Measurements from ENCODE around the gene GRAMD4.
"Not testable (repeated sequence)": the region's sequence is repeated elsewhere in the genome, so short reads cannot be mapped to it uniquely, and the experiment has no call there.

The GRAMD4 gene

DNA sequence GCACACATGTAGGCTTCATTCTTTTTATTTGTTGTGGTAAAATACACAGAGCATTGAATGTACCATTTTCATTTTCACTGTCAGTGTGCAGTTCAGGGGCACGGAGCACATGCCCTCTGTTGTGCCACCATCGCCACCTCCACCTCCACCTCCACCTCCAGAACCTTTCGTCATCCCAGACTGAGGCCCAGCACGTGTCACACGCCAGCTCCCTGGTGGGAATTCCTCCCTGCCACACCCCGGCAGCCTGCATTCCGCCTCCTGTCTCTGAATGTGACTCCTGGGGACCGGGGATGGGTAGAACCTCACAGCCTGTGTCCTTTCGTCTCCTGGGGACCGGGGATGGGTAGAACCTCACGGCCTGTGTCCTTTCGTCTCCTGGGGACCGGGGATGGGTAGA, 10.9 kb downstream of the GRAMD4 start:
- TF ChIP-seq, protein P1, sequence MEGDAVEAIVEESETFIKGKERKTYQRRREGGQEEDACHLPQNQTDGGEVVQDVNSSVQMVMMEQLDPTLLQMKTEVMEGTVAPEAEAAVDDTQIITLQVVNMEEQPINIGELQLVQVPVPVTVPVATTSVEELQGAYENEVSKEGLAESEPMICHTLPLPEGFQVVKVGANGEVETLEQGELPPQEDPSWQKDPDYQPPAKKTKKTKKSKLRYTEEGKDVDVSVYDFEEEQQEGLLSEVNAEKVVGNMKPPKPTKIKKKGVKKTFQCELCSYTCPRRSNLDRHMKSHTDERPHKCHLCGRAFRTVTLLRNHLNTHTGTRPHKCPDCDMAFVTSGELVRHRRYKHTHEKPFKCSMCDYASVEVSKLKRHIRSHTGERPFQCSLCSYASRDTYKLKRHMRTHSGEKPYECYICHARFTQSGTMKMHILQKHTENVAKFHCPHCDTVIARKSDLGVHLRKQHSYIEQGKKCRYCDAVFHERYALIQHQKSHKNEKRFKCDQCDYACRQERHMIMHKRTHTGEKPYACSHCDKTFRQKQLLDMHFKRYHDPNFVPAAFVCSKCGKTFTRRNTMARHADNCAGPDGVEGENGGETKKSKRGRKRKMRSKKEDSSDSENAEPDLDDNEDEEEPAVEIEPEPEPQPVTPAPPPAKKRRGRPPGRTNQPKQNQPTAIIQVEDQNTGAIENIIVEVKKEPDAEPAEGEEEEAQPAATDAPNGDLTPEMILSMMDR (IDR thresholded peaks at IDR 0.05; ENCODE audit: insufficient read depth, missing control alignments), result no peak
- FAIRE-seq (no peak), DNase-seq (ENCODE audit: insufficient read length, low spot score) (no peak)

DNA sequence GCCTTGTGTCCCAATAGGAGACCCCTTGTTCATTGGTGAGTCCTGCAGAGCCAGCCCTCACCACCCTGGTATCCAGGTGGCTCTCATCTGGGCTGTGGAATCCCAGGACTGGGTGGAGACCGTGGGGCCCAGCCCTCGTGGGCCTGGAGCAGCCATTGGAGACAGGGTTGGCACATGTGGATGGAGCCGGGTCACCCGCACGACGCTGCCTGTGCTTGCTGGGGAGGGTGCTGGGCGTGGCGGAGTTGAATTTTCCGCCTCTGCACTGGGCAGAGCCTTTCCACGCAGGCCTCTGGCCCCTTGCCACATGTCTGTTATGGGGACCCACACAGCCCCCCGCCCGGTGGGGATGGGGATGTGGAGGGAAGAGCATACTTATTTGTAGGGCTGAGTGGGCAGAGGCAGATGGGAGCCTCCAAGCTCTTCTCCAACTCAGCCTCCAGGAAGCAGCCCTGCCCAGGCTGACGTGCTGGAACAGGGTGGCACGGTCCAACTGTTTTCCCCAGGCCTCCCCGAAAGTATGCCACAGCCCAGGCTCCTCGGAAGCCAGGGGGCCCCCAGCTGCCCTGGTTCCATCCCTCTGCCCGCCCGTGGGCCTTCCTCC, 12.6 kb downstream of the GRAMD4 start:
- TF ChIP-seq, protein P1 (IDR thresholded peaks at IDR 0.05; ENCODE audit: insufficient read depth, missing control alignments), result no peak
- no peak for DNase-seq (ENCODE audit: insufficient read length, low spot score)
- FAIRE-seq, result no peak

DNA sequence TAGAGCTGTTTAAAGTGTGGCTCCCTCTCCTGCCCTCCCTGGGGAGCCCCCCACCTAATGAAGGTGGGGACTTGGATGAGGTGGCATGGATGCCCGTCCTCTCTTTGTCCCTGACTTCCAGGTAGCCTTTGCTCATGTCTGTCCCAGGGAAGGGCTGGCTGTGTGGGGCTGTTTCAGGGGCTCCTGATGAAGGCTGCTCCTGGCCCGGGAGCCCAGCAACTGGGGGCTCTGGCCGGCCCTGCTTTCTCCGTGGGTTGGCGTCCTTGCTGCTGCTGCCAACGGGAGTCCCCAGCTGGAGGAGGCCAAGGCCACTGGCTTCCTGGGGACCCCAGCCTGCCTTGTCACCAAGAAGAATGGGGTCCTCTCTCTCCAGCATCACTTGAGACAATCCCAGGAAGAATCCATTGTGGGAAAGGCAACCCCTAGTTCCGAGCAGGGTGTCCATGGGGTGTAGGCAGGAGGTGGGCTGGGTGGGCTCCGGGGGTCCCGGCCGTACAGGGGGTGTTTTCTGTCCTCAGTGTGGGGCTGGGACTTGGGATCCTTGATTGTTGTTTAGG, 13.2 kb downstream of the GRAMD4 start:
- no peak for FAIRE-seq
- TF ChIP-seq, protein P1 (IDR thresholded peaks at IDR 0.05; ENCODE audit: insufficient read depth, missing control alignments), result no peak
- DNase-seq (ENCODE audit: insufficient read length, low spot score), result no peak

DNA sequence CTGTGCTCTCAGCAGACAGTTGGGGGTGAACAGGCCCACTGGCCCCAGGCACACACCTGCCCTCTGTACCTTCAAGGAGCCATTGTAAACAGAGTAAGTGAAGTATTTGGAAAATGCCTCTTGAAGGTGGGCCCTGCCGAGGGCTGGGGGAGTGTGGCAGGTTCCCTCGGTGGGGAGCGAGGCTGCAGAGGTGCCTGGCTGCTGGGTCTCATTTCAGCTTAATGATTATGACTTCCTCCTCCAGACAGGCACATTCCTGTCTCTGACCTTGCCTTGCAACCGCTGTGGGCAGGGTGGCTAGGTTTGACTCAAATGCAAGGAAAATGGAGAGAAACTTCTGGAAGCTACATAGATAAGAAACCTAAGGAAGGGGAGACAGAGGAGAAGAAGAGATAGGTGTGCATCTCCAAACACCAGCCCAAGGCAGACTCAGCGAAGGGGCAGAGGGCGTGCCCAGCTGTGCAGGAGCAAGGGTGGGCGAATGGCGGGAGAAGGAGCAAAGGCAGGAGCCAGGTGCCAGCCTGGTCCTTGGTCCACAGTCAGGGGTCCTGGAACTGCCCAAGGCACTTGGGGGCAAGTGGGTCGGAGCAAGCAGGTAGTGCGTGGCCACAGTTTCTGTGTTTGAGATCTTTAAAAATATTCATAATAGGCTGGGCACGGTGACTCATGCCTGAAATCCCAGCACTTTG, 14.0 kb downstream of the GRAMD4 start:
- FAIRE-seq, result no peak
- TF ChIP-seq, protein P1 (IDR thresholded peaks at IDR 0.05; ENCODE audit: insufficient read depth, missing control alignments), result no peak

DNA sequence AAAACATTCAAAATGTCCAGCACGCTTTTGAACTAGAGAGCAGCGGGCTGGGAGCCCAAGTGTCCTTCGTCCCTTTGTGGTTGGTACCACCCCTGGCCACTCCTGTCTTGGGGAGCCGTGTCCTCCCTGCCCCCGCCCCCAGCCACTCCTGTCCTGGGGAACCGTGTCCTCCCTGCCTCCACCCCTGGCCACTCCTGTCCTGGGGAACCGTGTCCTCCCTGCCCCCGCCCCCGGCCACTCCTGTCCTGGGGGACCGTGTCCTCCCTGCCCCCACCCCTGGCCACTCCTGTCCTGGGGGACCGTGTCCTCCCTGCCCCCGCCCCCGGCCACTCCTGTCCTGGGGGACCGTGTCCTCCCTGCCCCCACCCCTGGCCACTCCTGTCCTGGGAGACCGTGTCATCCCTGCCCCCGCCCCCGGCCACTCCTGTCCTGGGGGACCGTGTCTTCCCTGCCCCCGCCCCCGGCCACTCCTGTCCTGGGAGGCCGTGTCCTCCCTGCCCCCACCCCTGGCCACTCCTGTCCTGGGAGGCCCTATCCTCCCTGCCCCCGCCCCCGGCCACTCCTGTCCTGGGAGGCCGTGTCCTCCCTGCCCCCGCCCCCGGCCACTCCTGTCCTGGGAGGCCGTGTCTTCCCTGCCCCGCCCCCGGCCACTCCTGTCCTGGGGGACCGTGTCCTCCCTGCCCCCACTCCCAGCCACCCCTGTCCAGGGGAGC, 14.9 kb downstream of the GRAMD4 start:
- FAIRE-seq; DNase-seq (ENCODE audit: insufficient read length, low spot score): not testable (repeated sequence)

More for the DNA sequence above, 14.0 kb downstream of the GRAMD4 start:
- DNase-seq (ENCODE audit: insufficient read length, low spot score), result no peak

DNA sequence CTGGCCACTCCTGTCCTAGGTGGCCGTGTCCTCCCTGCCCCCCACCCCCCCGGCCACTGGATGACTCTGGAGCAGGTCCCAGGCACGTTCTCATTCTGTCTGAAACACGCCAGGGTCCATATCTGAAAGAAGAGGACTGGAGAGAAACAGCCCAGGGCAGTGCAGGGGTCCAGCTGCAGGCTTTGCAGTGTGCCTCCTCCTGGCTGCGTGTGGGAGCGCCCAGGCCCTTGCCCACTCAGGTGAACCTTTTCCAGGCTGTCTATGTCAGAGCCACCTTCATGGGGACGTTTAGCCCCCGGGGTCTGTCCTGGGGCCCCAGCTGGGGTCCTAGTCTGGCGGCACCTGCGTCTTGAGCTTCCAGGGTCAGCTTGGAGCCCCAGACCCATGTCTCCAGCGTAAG, 15.6 kb downstream of the GRAMD4 start:
- TF ChIP-seq, protein P1 (IDR thresholded peaks at IDR 0.05; ENCODE audit: insufficient read depth, missing control alignments), result no peak
- FAIRE-seq (no peak), DNase-seq (ENCODE audit: insufficient read length, low spot score) (no peak)

DNA sequence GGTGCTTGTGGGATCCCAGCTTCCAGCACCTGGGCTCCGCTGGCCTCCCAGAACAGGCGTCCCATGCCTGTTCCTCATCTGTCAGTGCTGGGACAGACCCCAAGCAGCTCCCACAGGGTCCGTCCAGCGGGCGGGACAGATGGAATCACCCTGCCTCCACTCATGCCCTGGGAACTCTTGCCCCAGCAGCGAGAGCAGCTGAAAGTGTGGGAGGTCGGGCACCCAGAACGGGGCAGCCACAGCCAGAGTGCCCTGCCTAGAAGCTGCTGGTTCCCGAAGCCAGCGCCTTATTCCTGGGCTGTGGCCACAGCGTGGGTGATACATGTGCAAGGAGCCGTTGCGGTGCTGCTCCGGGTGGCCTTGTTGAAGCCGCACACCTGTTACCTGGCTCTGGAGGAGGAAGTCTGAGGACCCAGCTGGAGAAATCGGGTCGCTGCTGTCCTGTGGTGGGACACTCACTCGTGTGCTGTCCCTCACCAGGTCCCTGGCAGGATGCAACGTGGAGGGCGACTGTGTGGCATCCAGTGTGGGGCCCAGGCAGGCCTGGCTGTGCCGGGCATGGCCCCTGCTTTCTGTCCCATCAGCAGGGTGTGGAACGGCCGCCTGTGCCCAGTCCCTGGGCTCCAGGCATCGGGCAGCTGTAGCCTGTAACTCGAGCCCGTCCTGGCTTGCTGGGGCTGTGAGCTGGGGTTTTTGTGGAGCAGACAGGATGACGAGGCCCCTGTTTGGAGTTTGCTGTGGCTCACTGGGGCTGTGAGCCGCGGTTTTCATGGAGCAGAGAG, 16.2 kb downstream of the GRAMD4 start:
- TF ChIP-seq, protein P1 (IDR thresholded peaks at IDR 0.05; ENCODE audit: insufficient read depth, missing control alignments), result no peak
- FAIRE-seq, result no peak
- DNase-seq (ENCODE audit: insufficient read length, low spot score), result no peak
